ENCODE results near the gene KCNN1. TPM values are rescaled to one million over a fixed set of nuclear protein-coding genes. Genes with fewer than 3 reads are reported as not detected.

KCNN1 gene
- total RNA-seq, 2 donors from 2014 or later: 0.56 to 0.63 TPM

DNA sequence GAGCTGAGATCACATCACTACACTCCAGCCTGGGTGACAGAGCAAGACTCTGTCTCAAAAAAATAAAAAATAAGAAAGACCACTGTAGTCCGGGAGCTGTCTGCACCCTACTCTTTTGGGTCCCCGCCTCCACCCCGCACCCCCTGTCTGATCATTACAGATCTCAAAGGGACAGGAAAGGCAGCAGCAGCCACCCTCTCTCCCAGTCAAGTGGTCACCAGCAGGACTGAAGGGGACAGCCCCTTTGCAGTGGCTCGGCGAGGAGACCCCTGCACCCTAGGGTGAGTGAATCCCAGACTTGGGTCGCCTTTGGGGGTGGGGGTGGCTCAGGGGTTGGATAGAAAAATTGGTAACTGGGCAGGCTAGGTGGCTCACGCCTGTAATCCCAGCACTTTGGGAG lies 12.5 kb upstream of the KCNN1 start:
- H3K4me1 ChIP-seq: peaks cover 0 to 33% of the 10 kb centered on the region in 2 donors
- H3K4me3 ChIP-seq: no peak overlapping the region
- peaks cover 23 to 44% of the 10 kb centered on the region in 2 donors for H3K27me3 ChIP-seq
- no peak for DNase-seq (ENCODE audit: low spot score)
- H3K9me3 ChIP-seq: no peaks in the 10 kb centered on the region
- TF ChIP-seq CTCF (IDR thresholded peaks at IDR 0.05): no peak
- H3K27ac ChIP-seq: no peak overlapping the region
- H3K36me3 ChIP-seq: no peaks in the 10 kb centered on the region

DNA sequence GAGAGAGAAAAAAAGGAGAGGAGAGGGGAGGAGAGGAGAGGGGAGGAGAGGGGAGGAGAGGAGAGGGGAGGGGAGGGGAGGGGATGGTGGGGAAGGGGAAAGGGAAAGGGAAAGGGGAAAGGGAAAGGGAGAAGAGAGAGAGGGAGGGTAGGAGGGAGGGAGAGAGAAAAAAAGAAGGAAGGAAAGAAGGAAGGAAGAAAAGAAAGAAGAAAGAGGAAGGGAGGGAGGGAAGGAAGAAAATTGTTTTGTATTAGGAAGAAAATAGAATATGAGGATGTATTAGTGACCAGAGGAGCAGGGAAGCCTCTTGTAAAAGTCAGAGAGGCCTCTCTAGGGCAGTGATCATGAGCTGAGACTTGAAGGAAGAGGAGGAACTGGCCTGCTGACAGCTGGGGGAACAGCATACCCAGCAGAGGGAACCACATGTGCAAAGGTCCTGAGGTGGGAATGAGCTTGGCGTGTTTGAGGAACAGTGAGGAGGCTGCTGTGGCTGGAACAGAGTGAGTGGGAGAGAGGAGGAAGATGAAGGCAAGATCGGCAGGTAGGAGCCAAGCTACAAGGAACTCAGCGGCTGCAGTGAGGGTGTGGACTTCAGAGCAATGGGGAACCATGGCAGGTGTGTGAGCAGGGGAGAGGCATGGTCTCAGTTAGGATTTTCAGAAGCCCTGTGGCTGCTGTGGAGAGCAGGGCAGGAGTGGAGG lies 9.6 kb upstream of the KCNN1 start:
- no peak for DNase-seq (ENCODE audit: low spot score)
- no peaks in the 10 kb centered on the region for H3K9me3 ChIP-seq
- TF ChIP-seq CTCF (IDR thresholded peaks at IDR 0.05): no peak
- no peak overlapping the region for H3K27ac ChIP-seq
- H3K4me1 ChIP-seq: peaks cover 0 to 4% of the 10 kb centered on the region in 2 donors
- H3K36me3 ChIP-seq: no peaks in the 10 kb centered on the region
- peaks cover 9 to 23% of the 10 kb centered on the region in 2 donors for H3K27me3 ChIP-seq
- H3K4me3 ChIP-seq: no peak overlapping the region

GRCh38 chr19:17957885-17958284 lies 9.0 kb upstream of the KCNN1 start:
- H3K27ac ChIP-seq: no peak overlapping the region
- H3K9me3 ChIP-seq: no peaks in the 10 kb centered on the region
- H3K4me1 ChIP-seq: no peaks in the 10 kb centered on the region
- TF ChIP-seq CTCF (IDR thresholded peaks at IDR 0.05): no peak
- no peak overlapping the region for H3K4me3 ChIP-seq
- H3K27me3 ChIP-seq: peaks cover 8 to 18% of the 10 kb centered on the region in 2 donors
- H3K36me3 ChIP-seq: no peaks in the 10 kb centered on the region
- DNase-seq (ENCODE audit: low spot score): no peak

DNA sequence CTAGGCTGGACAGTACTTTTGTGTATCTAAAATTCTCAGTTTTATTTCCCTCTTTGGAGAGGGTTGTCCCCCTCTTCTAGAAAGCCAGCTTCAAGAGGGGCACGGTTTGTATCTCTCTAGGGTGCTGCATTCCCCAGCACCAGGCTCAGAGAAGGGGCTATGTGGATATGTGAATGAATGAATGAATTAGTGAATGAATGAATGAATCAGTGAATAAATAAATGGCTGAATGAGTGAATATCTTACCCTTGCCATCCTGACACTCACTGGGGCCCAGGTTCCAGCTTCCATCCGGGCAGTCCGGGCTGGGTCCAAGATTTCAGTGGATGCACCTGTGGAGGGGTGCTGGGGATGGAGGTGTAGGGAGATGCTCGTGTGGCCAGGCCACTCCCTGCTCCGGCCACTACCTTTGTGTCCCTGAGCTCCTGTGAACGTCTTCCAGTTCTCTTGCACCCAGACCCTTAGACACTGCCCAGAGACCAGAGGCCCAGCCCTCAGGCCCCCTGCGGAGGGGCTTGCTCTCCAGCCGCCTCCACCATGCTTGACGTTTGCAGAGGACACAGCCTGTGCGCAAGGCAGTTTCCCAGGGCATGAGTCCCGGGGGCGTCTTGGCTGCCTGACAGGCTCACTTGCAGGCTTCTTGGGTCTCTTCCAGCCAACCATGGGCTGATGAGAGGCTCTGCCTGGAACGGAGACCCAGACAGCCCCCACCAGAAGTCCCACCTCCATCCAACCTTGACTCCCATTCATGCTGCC lies 2.8 kb upstream of the KCNN1 start:
- no peak for DNase-seq (ENCODE audit: low spot score)
- no peak overlapping the region for H3K27ac ChIP-seq
- no peak for TF ChIP-seq CTCF (IDR thresholded peaks at IDR 0.05)
- no peak overlapping the region for H3K4me3 ChIP-seq
- peaks cover 0 to 4% of the 10 kb centered on the region in 2 donors for H3K27me3 ChIP-seq
- peaks cover 0 to 6% of the 10 kb centered on the region in 2 donors for H3K4me1 ChIP-seq
- H3K36me3 ChIP-seq: no peaks in the 10 kb centered on the region
- H3K9me3 ChIP-seq: no peaks in the 10 kb centered on the region

DNA sequence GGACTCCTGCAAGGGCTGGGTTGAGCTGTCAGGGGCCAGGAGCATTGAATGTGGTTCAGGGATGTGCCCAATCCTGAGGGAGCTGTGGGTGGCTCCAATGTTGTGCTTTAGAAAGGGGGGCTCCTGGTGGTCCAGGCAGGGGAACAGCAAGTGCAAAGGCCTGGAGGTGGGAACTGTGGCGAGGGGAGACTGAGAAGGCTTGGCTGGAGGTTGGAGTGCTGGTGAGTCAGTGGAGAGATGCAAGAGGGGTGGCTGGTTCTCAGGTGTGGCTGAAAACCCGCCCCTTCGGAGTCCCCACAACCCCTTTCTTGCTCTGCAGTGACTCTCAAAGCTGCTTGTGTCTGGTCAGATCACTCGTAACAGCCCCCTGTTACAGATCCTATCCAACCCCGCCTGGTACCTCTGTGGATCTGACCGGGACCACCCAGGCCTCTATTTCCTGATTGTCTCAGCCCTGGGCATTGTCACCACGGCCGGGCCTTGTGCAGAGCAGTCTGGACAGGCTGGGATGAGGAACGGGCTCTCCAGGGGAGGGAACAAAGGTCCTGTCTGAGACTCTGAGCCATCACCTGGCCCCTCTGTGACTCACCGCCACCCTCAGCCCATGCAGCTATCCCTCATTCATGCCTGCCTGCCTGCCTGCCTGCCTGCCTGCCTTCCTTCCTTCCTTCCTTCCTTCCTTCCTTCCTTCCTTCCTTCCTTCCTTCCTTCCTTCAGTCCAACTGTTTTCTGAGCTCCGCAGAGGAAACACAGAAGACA lies 1.4 kb upstream of the KCNN1 start:
- no peaks in the 10 kb centered on the region for H3K9me3 ChIP-seq
- no peaks in the 10 kb centered on the region for H3K36me3 ChIP-seq
- no peak overlapping the region for H3K4me3 ChIP-seq
- no peak overlapping the region for H3K27ac ChIP-seq
- DNase-seq (ENCODE audit: low spot score): no peak
- peaks cover 0 to 4% of the 10 kb centered on the region in 2 donors for H3K27me3 ChIP-seq
- no peak for TF ChIP-seq CTCF (IDR thresholded peaks at IDR 0.05)
- H3K4me1 ChIP-seq: peaks cover 0 to 6% of the 10 kb centered on the region in 2 donors
